DMS79 (cell line): ENCODE data around the gene GRIA1.
"Not testable (repeated sequence)": the region's sequence is repeated elsewhere in the genome, so short reads cannot be mapped to it uniquely, and the experiment has no call there.

Source experiments
- DNase-seq: peaks from one replicate; lab custom pipeline; 2025; lab: John Stamatoyannopoulos, UW

The GRIA1 gene

GRCh38 chr5:153835891-153836515 lies 345.5 kb downstream of the GRIA1 start:
- DNase-seq: no peak

GRCh38 chr5:153849303-153850113 lies 359.0 kb downstream of the GRIA1 start:
- not testable (repeated sequence) for DNase-seq

- no peak for DNase-seq
Measured at GRCh38 chr5:153860195-153860886, 369.9 kb downstream of the GRIA1 start.

- DNase-seq: not testable (repeated sequence)
Measured at GRCh38 chr5:153862906-153863305, 372.4 kb downstream of the GRIA1 start.
